CD14-positive monocyte (primary cell): ENCODE measurements around the gene DENND4A. TPM values are rescaled to one million over a fixed set of nuclear protein-coding genes. Genes with fewer than 3 reads are reported as not detected.

ENCODE experiments used
- DNase-seq, 3 donors: peaks; one replicate each; pipeline ENCODE4 v3.0.0-alpha.2; 2011 to 2022
- H2AFZ ChIP-seq: 2 replicates; pipeline ENCODE4 v1.6.0; 2012; ENCODE audit warnings: mild to moderate bottlenecking, low read depth, low read length, inconsistent platforms; ENCODE audit not compliant: insufficient read depth, poor library complexity, severe bottlenecking
- H3K27ac ChIP-seq, 2 donors: 1 replicate in 1 of 2; 2 replicates in 1 of 2; pipeline ENCODE4 v1.5.1; 2012 to 2013; ENCODE audit warnings: low read length in 2 of 2, control low read depth in 1 of 2, inconsistent platforms in 1 of 2, low read depth in 1 of 2, mild to moderate bottlenecking in 1 of 2
- H3K27me3 ChIP-seq, 2 donors: one replicate each; pipeline versions ENCODE4 v1.6.0 to v1.6.1; 2011 to 2013; ENCODE audit warnings: low read length in 2 of 2; ENCODE audit not compliant: control insufficient read depth in 2 of 2, insufficient read depth in 2 of 2
- H3K36me3 ChIP-seq, 2 donors: replicated peaks in 1 of 2; 1 replicate in 1 of 2; 2 replicates in 1 of 2; pipeline versions ENCODE4 v1.5.1 to v1.6.1; 2012 to 2013; ENCODE audit warnings: low read length in 2 of 2, control low read depth in 1 of 2, inconsistent platforms in 1 of 2, mild to moderate bottlenecking in 1 of 2; ENCODE audit not compliant: insufficient read depth in 2 of 2, control insufficient read depth in 1 of 2
- H3K4me1 ChIP-seq, 2 donors: 1 replicate in 1 of 2; 2 replicates in 1 of 2; pipeline versions ENCODE4 v1.5.1 to v1.6.1; 2012 to 2013; ENCODE audit warnings: low read length in 2 of 2, control low read depth in 1 of 2, inconsistent platforms in 1 of 2, mild to moderate bottlenecking in 1 of 2, moderate library complexity in 1 of 2; ENCODE audit not compliant: insufficient read depth in 2 of 2, control insufficient read depth in 1 of 2
- H3K4me2 ChIP-seq: replicated peaks from 2 replicates; pipeline ENCODE3; 2012; ENCODE audit warnings: low read length, moderate library complexity, mild to moderate bottlenecking; ENCODE audit not compliant: poor library complexity, severe bottlenecking; ENCODE audit errors: extremely low read depth
- H3K4me3 ChIP-seq, 3 experiments: fragments of 200-600 bp in 1 of 3; sonication (generic) in 1 of 3; replicated peaks in 1 of 3; 1 replicate in 2 of 3; 2 replicates in 1 of 3; pipeline ENCODE4 v1.5.1; 2011 to 2013; ENCODE audit warnings: low read length in 3 of 3, mild to moderate bottlenecking in 3 of 3, control low read depth in 2 of 3, low read depth in 2 of 3, inconsistent platforms in 1 of 3, moderate library complexity in 1 of 3
- H3K79me2 ChIP-seq: 2 replicates; pipeline ENCODE4 v1.6.0; 2012; ENCODE audit warnings: mild to moderate bottlenecking, control low read depth, inconsistent platforms, low read length, moderate library complexity; ENCODE audit not compliant: insufficient read depth
- H3K9ac ChIP-seq: 2 replicates; pipeline ENCODE4 v1.6.0; 2017; ENCODE audit warnings: low read length, mild to moderate bottlenecking; ENCODE audit not compliant: insufficient read depth, poor library complexity, severe bottlenecking
- H3K9me3 ChIP-seq, 2 donors: replicated peaks in 1 of 2; 1 replicate in 1 of 2; 2 replicates in 1 of 2; pipeline versions ENCODE4 v1.5.1 to v1.6.1; 2012 to 2013; ENCODE audit warnings: low read length in 2 of 2, control low read depth in 1 of 2; ENCODE audit not compliant: control insufficient read depth in 1 of 2, insufficient read depth in 1 of 2
- H4K20me1 ChIP-seq: 2 replicates; pipeline ENCODE4 v1.6.0; 2012; ENCODE audit warnings: mild to moderate bottlenecking, low read length, control low read depth, moderate library complexity; ENCODE audit not compliant: insufficient read depth
- H3K27ac Mint-ChIP-seq, 7 donors: one replicate each; pipeline ENCODE4 v1.8.0; 2020; ENCODE audit warnings: mild to moderate bottlenecking in 7 of 7, mixed read lengths in 7 of 7, moderate library complexity in 6 of 7, inconsistent platforms in 2 of 7
- H3K27me3 Mint-ChIP-seq, 3 donors: one replicate each; pipeline ENCODE4 v1.8.0; 2021 to 2022; ENCODE audit warnings: low read depth in 3 of 3, mild to moderate bottlenecking in 3 of 3, mixed read lengths in 3 of 3, moderate library complexity in 3 of 3, inconsistent platforms in 1 of 3
- H3K36me3 Mint-ChIP-seq, 2 donors: one replicate each; pipeline ENCODE4 v1.8.0; 2020; ENCODE audit warnings: mixed read lengths in 2 of 2, inconsistent platforms in 1 of 2, mild to moderate bottlenecking in 1 of 2
- H3K4me1 Mint-ChIP-seq: one replicate; pipeline ENCODE4 v1.8.0; 2020; ENCODE audit warnings: mild to moderate bottlenecking, mixed read lengths
- H3K4me3 Mint-ChIP-seq, 2 donors: one replicate each; pipeline ENCODE4 v1.8.0; 2020; ENCODE audit warnings: mild to moderate bottlenecking in 2 of 2, mixed read lengths in 2 of 2, moderate library complexity in 1 of 2
- H3K9me3 Mint-ChIP-seq, 7 donors: one replicate each; pipeline ENCODE4 v1.8.0; 2020 to 2022; ENCODE audit warnings: mixed read lengths in 7 of 7, mild to moderate bottlenecking in 6 of 7, moderate library complexity in 6 of 7, inconsistent platforms in 2 of 7
- WGBS: methylation state at CpG from one replicate; pipeline ENCODE4 v1.1.5; 2013; ENCODE audit warnings: missing lambda C conversion rate; ENCODE audit not compliant: insufficient coverage; 5-methylcytosine and 5-hydroxymethylcytosine counted together
- intact Hi-C, 2 donors: fragments of 100-400 bp; cut with micrococcal nuclease; formaldehyde crosslinking; loops; one replicate each; pipeline versions ENCODE4 v1.15.0 to v1.15.1; 2023
- polyA plus RNA-seq, 3 donors: library from polyadenylated mRNA; depleted of rRNA in 1 of 3; unstranded in 2 of 3; stranded (reverse) in 1 of 3; fragments of 300-500 nt in 2 of 3; fragments of >200 nt in 1 of 3; fragmentation: Illumina TruSeq in 2 of 3; gene quantifications; 1 replicate in 2 of 3; 2 replicates in 1 of 3; pipeline ENCODE4 v1.2.3, GENCODE V29; 2012 to 2021
- TF ChIP-seq, protein P1 (sequence below): fragments of 200-600 bp; IDR thresholded peaks from one replicate; pipeline ENCODE4 v1.8.0; 2022; ENCODE audit warnings: antibody characterized with exemption, mild to moderate bottlenecking

The DENND4A gene
- polyA plus RNA-seq, 3 donors, result 4.6 to 11.0 (median 6.9) TPM

DNA sequence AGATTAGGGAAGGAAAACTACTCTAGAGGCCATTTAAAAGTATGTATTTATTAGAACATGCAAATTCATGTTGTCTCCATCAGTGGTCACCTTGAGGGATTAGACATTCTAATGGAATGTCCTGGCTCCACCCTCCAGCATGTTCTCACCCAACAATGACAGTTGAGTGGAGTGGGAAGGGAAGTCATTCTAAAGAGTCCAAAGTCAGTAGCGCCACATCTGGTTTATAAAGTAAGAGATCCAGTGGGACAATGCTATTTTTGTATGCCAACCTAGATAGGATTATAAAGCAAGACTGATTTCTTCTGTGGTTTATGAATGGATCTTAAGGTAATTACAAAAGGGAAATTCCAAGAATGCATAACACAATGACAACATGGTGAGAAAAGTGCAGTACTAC, 137.1 kb downstream of the DENND4A start:
- Mint-ChIP-seq H3K27me3 (no peaks in the 10 kb centered on the region), H3K9me3 (no peaks in the 10 kb centered on the region), H3K4me3 (no peak overlapping the region), H3K4me1 (no peaks in the 10 kb centered on the region), H3K27ac (no peak overlapping the region), H3K36me3 (peaks cover 66 to 87% of the 10 kb centered on the region in 2 donors)
- Histone ChIP-seq H4K20me1 (no peaks in the 10 kb centered on the region), H3K9ac (no peak overlapping the region), H3K27ac (no peak overlapping the region), H3K4me1 (no peaks in the 10 kb centered on the region), H3K4me2 (no peak overlapping the region), H3K27me3 (no peaks in the 10 kb centered on the region), H3K4me3 (no peak overlapping the region), H3K36me3 (peaks cover 76 to 88% of the 10 kb centered on the region in 2 donors), H2AFZ (no peak overlapping the region), H3K79me2 (no peaks in the 10 kb centered on the region), H3K9me3 (no peaks in the 10 kb centered on the region)
- TF ChIP-seq, protein P1, sequence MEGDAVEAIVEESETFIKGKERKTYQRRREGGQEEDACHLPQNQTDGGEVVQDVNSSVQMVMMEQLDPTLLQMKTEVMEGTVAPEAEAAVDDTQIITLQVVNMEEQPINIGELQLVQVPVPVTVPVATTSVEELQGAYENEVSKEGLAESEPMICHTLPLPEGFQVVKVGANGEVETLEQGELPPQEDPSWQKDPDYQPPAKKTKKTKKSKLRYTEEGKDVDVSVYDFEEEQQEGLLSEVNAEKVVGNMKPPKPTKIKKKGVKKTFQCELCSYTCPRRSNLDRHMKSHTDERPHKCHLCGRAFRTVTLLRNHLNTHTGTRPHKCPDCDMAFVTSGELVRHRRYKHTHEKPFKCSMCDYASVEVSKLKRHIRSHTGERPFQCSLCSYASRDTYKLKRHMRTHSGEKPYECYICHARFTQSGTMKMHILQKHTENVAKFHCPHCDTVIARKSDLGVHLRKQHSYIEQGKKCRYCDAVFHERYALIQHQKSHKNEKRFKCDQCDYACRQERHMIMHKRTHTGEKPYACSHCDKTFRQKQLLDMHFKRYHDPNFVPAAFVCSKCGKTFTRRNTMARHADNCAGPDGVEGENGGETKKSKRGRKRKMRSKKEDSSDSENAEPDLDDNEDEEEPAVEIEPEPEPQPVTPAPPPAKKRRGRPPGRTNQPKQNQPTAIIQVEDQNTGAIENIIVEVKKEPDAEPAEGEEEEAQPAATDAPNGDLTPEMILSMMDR, result no peak
- intact Hi-C loops, result no loop called here
- no CpG with 5 or more reads among the region's 1 CpG for WGBS
- DNase-seq, result no peak

DNA sequence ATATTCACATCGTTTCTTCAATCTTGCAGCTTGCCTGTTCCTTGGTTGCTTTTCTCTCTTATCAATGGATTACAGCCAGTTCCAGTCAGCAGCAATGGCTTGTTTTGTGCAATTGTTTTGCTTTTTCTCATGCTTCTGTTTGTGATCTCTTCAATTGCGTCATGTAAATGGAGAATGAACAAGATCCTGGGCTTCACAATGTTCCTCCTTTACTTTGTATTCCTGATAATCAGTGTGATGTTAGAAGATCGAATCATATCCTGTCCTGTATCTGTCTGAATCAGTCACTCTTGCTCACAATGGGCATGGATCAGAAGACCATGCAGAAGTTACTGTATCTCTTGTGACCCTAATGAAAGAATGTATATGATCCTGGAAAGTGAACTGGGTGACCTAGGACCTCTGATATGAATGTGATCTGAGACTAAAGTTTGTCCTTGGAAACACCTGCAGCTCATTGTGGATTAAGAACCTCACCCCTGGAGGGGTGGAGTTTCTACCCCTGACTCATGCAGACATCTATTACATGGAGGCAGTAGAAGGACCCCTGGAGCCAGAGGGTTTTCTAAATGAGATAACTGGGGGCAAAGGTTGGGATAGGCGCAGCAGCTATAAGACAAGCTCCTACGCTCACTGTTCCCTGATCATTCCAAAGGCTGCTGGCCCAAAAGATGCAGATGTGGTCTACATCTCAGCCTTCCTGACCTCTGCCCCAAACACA, 138.1 kb downstream of the DENND4A start:
- H3K4me1 Mint-ChIP-seq, result no peaks in the 10 kb centered on the region
- H3K4me1 ChIP-seq, result no peaks in the 10 kb centered on the region
- no peaks in the 10 kb centered on the region for H3K79me2 ChIP-seq
- peaks cover 61 to 80% of the 10 kb centered on the region in 2 donors for H3K36me3 Mint-ChIP-seq
- no peaks in the 10 kb centered on the region for H4K20me1 ChIP-seq
- 100% methylated on average over 1 of the region's 5 CpGs for WGBS
- no peaks in the 10 kb centered on the region for H3K27me3 ChIP-seq
- no peak overlapping the region for H3K4me3 ChIP-seq
- no peak overlapping the region for H3K4me3 Mint-ChIP-seq
- intact Hi-C loops, result no loop called here
- TF ChIP-seq, protein P1, result no peak
- no peaks in the 10 kb centered on the region for H3K27me3 Mint-ChIP-seq
- no peak overlapping the region for H3K27ac ChIP-seq
- no peak for DNase-seq
- no peak overlapping the region for H3K9ac ChIP-seq
- no peaks in the 10 kb centered on the region for H3K9me3 ChIP-seq
- no peaks in the 10 kb centered on the region for H3K9me3 Mint-ChIP-seq
- peaks cover 66 to 78% of the 10 kb centered on the region in 2 donors for H3K36me3 ChIP-seq
- H3K27ac Mint-ChIP-seq, result peak overlapping the region in 1 of 7 donors; percentile 65
- H2AFZ ChIP-seq, result no peak overlapping the region
- no peak overlapping the region for H3K4me2 ChIP-seq
